OCI-M1 (cell line): Measurements from ENCODE around the gene SKOR2.
"Not testable (repeated sequence)": the region's sequence is repeated elsewhere in the genome, so short reads cannot be mapped to it uniquely, and the experiment has no call there.

ENCODE experiments used
- DNase-seq: peaks from one replicate; lab custom pipeline; 2025; lab: John Stamatoyannopoulos, UW

SKOR2 gene

GRCh38 chr18:47203626-47204464, 47.6 kb downstream of the SKOR2 start:
- DNase-seq, result no peak

- not testable (repeated sequence) for DNase-seq
These were observed 55.5 kb downstream of the SKOR2 start for GRCh38 chr18:47195961-47196360.

GRCh38 chr18:47191961-47192360, 59.5 kb downstream of the SKOR2 start:
- DNase-seq, result peak; percentile 9

- DNase-seq, result no peak
These were observed 63.7 kb downstream of the SKOR2 start for GRCh38 chr18:47187721-47188120.

- DNase-seq, result peak; percentile 92
These were observed 66.9 kb downstream of the SKOR2 start for GRCh38 chr18:47184419-47185050.

- DNase-seq, result not testable (repeated sequence)
These were observed 69.3 kb downstream of the SKOR2 start for GRCh38 chr18:47182156-47182555.

GRCh38 chr18:47180765-47181164, 70.7 kb downstream of the SKOR2 start:
- DNase-seq, result no peak

GRCh38 chr18:47179520-47179919, 71.9 kb downstream of the SKOR2 start:
- no peak for DNase-seq

- peak; percentile 93 for DNase-seq
These were observed 75.4 kb downstream of the SKOR2 start, which contains the start of gene IER3IP1 for GRCh38 chr18:47175898-47176575. IER3IP1 (minus strand) TSS chr18:47176364; CDS start chr18:47176277, 87 bp downstream.

GRCh38 chr18:47175283-47175897, 76.1 kb downstream of the SKOR2 start:
- no peak for DNase-seq

- no peak for DNase-seq
These were observed 76.8 kb downstream of the SKOR2 start for GRCh38 chr18:47174545-47175116.

GRCh38 chr18:47172476-47172875, 79.0 kb downstream of the SKOR2 start:
- DNase-seq, result no peak

GRCh38 chr18:47168913-47169312, 82.5 kb downstream of the SKOR2 start:
- DNase-seq, result no peak

- no peak for DNase-seq
These were observed 83.0 kb downstream of the SKOR2 start for GRCh38 chr18:47168509-47168908.

- DNase-seq, result no peak
These were observed 85.2 kb downstream of the SKOR2 start for GRCh38 chr18:47166294-47166693.

GRCh38 chr18:47163241-47163640, 88.2 kb downstream of the SKOR2 start:
- no peak for DNase-seq

- DNase-seq, result no peak
These were observed 91.2 kb downstream of the SKOR2 start for GRCh38 chr18:47160256-47160655.

- not testable (repeated sequence) for DNase-seq
These were observed 93.1 kb downstream of the SKOR2 start for GRCh38 chr18:47158404-47158803.
